HepG2 (cell line): Measurements from ENCODE around the gene LOXL4. TPM values are rescaled to one million over a fixed set of nuclear protein-coding genes. Genes with fewer than 3 reads are reported as not detected.
A peak's percentile ranks its signal among the peaks of the same experiment; 100 is the strongest.

ENCODE experiments used
- ATAC-seq: fragments of 200-7000 bp; cut with Tn5 transposase; 3 replicates; pipeline ENCODE4 v1.9.1; 2020; ENCODE audit warnings: mild to moderate bottlenecking, moderate library complexity
- BruUV-seq: library from RNA; stranded (reverse); fragments of 400-500 nt; replicated peaks from 2 replicates; lab custom pipeline; 2021; lab: Mats Ljungman, UMichigan
- CTCF ChIA-PET: fragments of 300-600 bp; formaldehyde crosslinking; extraction: SDS; loops from one replicate; lab custom pipeline; 2021; ENCODE audit warnings: low total read pairs, inconsistent platforms, low intra/inter-chr PET ratio; lab: Yijun Ruan, JAX
- POLR2A ChIA-PET: fragments of 350-600 bp; sonication (Branson Sonifier 250); formaldehyde crosslinking; loops from one replicate; lab custom pipeline; 2020; ENCODE audit warnings: antibody characterized with exemption, inconsistent platforms; lab: Yijun Ruan, JAX
- DNase-seq: peaks from one replicate; pipeline ENCODE4 v3.0.0-alpha.2; 2015; ENCODE audit warnings: low spot score
- FAIRE-seq: peaks from 3 replicates; lab custom pipeline; 2011; peaks lifted over from hg19 to GRCh38; lab: Jason Lieb, UNC
- H2AFZ ChIP-seq: one replicate; pipeline ENCODE4 v1.6.1; 2011; ENCODE audit warnings: low read length, inconsistent platforms
- H3K27ac ChIP-seq: fragments of 300-600 bp; 3 replicates; pipeline ENCODE4 v1.8.0; 2011; ENCODE audit warnings: mixed run types, mild to moderate bottlenecking, mixed read lengths, low read length, inconsistent platforms; ENCODE audit not compliant: insufficient read depth; ENCODE audit errors: extremely low read length
- H3K27me3 ChIP-seq, 2 experiments: fragments of 200-600 bp in 1 of 2; 2 replicates in 1 of 2; 3 replicates in 1 of 2; pipeline versions ENCODE4 v1.6.0 to v1.8.0; 2011; ENCODE audit warnings: low read length in 2 of 2, mild to moderate bottlenecking in 2 of 2, moderate library complexity in 2 of 2, inconsistent platforms in 1 of 2; ENCODE audit not compliant: insufficient read depth in 2 of 2, control insufficient read depth in 1 of 2
- H3K36me3 ChIP-seq, 2 experiments: fragments of 200-600 bp in 1 of 2; replicated peaks in 1 of 2; 2 replicates in 1 of 2; 3 replicates in 1 of 2; pipeline versions ENCODE4 v1.5.1 to v1.8.0; 2011; ENCODE audit warnings: low read length in 2 of 2, inconsistent platforms in 1 of 2; ENCODE audit not compliant: insufficient read depth in 2 of 2, control insufficient read depth in 1 of 2
- H3K4me1 ChIP-seq: 2 replicates; pipeline ENCODE4 v1.5.1; 2012; ENCODE audit warnings: low read length, inconsistent platforms; ENCODE audit not compliant: insufficient read depth
- H3K4me2 ChIP-seq: 2 replicates; pipeline ENCODE4 v1.6.0; 2011; ENCODE audit warnings: low read depth, low read length, inconsistent platforms
- H3K4me3 ChIP-seq, 3 experiments: fragments of 200-600 bp in 1 of 3; sonication (generic), shearing (Covaris generic) in 1 of 3; replicated peaks in 1 of 3; 2 replicates each; pipeline ENCODE4 v1.5.1; 2011 to 2016; ENCODE audit warnings: low read length in 3 of 3, inconsistent platforms in 2 of 3, low read depth in 2 of 3, mild to moderate bottlenecking in 2 of 3, control low read depth in 1 of 3, mixed read lengths in 1 of 3; ENCODE audit not compliant: insufficient read depth in 1 of 3
- H3K79me2 ChIP-seq: one replicate; pipeline ENCODE4 v1.6.1; 2011; ENCODE audit warnings: low read length, inconsistent platforms; ENCODE audit not compliant: insufficient read depth
- H3K9ac ChIP-seq: 2 replicates; pipeline ENCODE4 v1.6.0; 2011; ENCODE audit warnings: mild to moderate bottlenecking, low read depth, low read length, inconsistent platforms; ENCODE audit not compliant: insufficient read depth
- H3K9me3 ChIP-seq: 2 replicates; pipeline ENCODE4 v1.5.1; 2012; ENCODE audit warnings: mild to moderate bottlenecking, low read length
- H4K20me1 ChIP-seq: 2 replicates; pipeline ENCODE4 v1.6.0; 2011; ENCODE audit warnings: inconsistent platforms, mild to moderate bottlenecking, low read length, moderate library complexity; ENCODE audit not compliant: insufficient read depth
- AGO2 ChIP-seq: fragments of 200-400 bp; formaldehyde crosslinking; optimal IDR thresholded peaks from 2 replicates; pipeline ENCODE3; 2017; ENCODE audit warnings: mild to moderate bottlenecking, low read depth, low read length, moderate library complexity
- ARHGAP35 ChIP-seq: sonication (generic); formaldehyde crosslinking; IDR thresholded peaks from 2 replicates; pipeline ENCODE4 v1.9.0; 2022; ENCODE audit warnings: mild to moderate bottlenecking, inconsistent platforms, moderate library complexity, missing genetic modification reagents, borderline replicate concordance
- MXD4 ChIP-seq: IDR thresholded peaks from 2 replicates; pipeline ENCODE4 v1.6.1; 2016; ENCODE audit warnings: mild to moderate bottlenecking, missing biosample characterization, missing genetic modification reagents
- PRDM4 ChIP-seq: sonication (generic); formaldehyde crosslinking; IDR thresholded peaks from 2 replicates; pipeline ENCODE4 v1.9.0; 2021; ENCODE audit warnings: missing genetic modification reagents, borderline replicate concordance
- SMARCE1 ChIP-seq: fragments of 450-650 bp; IDR thresholded peaks from 2 replicates; pipeline ENCODE4 v1.6.1; 2017; ENCODE audit warnings: borderline replicate concordance
- WIZ ChIP-seq: sonication (generic); formaldehyde crosslinking; IDR thresholded peaks from 2 replicates; pipeline ENCODE4 v1.5.1; 2020; ENCODE audit warnings: mild to moderate bottlenecking, missing genetic modification reagents
- WGBS: methylation state at CpG from one replicate; pipeline ENCODE4 v1.1.6; 2017; ENCODE audit warnings: low lambda C conversion rate; 5-methylcytosine and 5-hydroxymethylcytosine counted together
- in situ Hi-C: cut with HindIII; loops from 2 replicates; pipeline ENCODE4 v1.10.0; 2017; ENCODE audit warnings: low pct_unique_long_range_greater_than_20kb; ENCODE audit not compliant: extremely low pct_ligation_motif_present
- intact Hi-C: fragments of 100-400 bp; cut with micrococcal nuclease; formaldehyde crosslinking; loops from one replicate; pipeline ENCODE4 v1.10.0; 2022; ENCODE audit not compliant: unreplicated experiment
- polyA plus RNA-seq, 8 experiments: library from polyadenylated mRNA; depleted of rRNA in 3 of 8; stranded (reverse) in 7 of 8; unstranded in 1 of 8; fragments of >200 nt; fragmentation: Illumina TruSeq in 4 of 8; extraction: Trizol in 4 of 8; gene quantifications; 2 replicates each; pipeline versions ENCODE4 v1.2.1 to v1.2.3, GENCODE V29; 2011 to 2016; ENCODE audit warnings: low read depth in 4 of 8, missing spikeins in 1 of 8, mixed read lengths in 1 of 8; ENCODE audit not compliant: insufficient read depth in 1 of 8
- total RNA-seq, 5 experiments: library from RNA; depleted of rRNA; stranded (reverse); fragments of >200 nt; fragmentation: Illumina TruSeq; extraction: Trizol; gene quantifications; 2 replicates each; pipeline ENCODE4 v1.2.3, GENCODE V29; 2016; ENCODE audit warnings: low read depth in 1 of 5
- TF ChIP-seq, protein P1 (sequence below): sonication (generic); formaldehyde crosslinking; conservative IDR thresholded peaks from 2 replicates; pipeline ENCODE4 v1.8.0; 2022; ENCODE audit warnings: mild to moderate bottlenecking, moderate library complexity, missing genetic modification reagents

The LOXL4 gene
- total and polyA plus RNA-seq, 2 of the 13 experiments (the other 11 are each of a cell fraction or from before 2014, with no cell fraction given): 8.8 to 21.1 TPM

- TF ChIP-seq, protein P1, sequence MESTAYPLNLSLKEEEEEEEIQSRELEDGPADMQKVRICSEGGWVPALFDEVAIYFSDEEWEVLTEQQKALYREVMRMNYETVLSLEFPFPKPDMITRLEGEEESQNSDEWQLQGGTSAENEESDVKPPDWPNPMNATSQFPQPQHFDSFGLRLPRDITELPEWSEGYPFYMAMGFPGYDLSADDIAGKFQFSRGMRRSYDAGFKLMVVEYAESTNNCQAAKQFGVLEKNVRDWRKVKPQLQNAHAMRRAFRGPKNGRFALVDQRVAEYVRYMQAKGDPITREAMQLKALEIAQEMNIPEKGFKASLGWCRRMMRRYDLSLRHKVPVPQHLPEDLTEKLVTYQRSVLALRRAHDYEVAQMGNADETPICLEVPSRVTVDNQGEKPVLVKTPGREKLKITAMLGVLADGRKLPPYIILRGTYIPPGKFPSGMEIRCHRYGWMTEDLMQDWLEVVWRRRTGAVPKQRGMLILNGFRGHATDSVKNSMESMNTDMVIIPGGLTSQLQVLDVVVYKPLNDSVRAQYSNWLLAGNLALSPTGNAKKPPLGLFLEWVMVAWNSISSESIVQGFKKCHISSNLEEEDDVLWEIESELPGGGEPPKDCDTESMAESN (CRISPR knock-in tag): no peak
- TF ChIP-seq ARHGAP35 (CRISPR knock-in tag): no peak
- TF ChIP-seq SMARCE1: no peak
- TF ChIP-seq PRDM4 (CRISPR knock-in tag): no peak
- TF ChIP-seq MXD4: no peak
Observed at GRCh38 chr10:98254234-98254974, 13.6 kb downstream of the LOXL4 start (continued).

GRCh38 chr10:98253499-98253898 lies 14.5 kb downstream of the LOXL4 start:
- in situ Hi-C loops: no loop called here
- Histone ChIP-seq H3K9me3 (no peaks in the 10 kb centered on the region), H2AFZ (no peak overlapping the region), H3K4me1 (peaks cover 20% of the 10 kb centered on the region), H3K79me2 (no peaks in the 10 kb centered on the region), H3K9ac (no peak overlapping the region), H3K36me3 (peaks cover 3 to 5% of the 10 kb centered on the region in 2 experiments; a peak in 3 of 5 replicates), H3K27me3 (no peaks in the 10 kb centered on the region), H3K4me2 (no peak overlapping the region), H3K4me3 (no peak overlapping the region), H4K20me1 (no peaks in the 10 kb centered on the region), H3K27ac (no peak overlapping the region)
- BruUV-seq: no TSS peak
- TF ChIP-seq AGO2 (peak; percentile 56), WIZ (no peak)
- WGBS: 91% methylated on average over 17 of the region's 17 CpGs
- DNase-seq (no peak), FAIRE-seq (no peak), ATAC-seq (no peak)
- intact Hi-C loops: no loop called here
- CTCF ChIA-PET: no interaction called here
- POLR2A ChIA-PET: no interaction called here
